Thymus (tissue), 2 donors: ENCODE measurements around the gene PSMD10. TPM values are rescaled to one million over a fixed set of nuclear protein-coding genes. Genes with fewer than 3 reads are reported as not detected.

Source experiments
- polyA plus RNA-seq: library from polyadenylated mRNA; stranded (reverse); fragments of 200-250 nt; gene quantifications from one replicate; pipeline ENCODE4 v1.2.3, GENCODE V29; 2013
- total RNA-seq: library from RNA; stranded (reverse); fragments of 120-200 nt; gene quantifications from one replicate; pipeline ENCODE4 v1.2.4, GENCODE V29; 2013
- donor health status: healthy.

Gene PSMD10
- total and polyA plus RNA-seq, 2 donors, result 55.1 to 58.7 TPM

Other genes starting within 250 kb of the PSMD10 start
- gene TEX13B, start 109.2 kb downstream of the PSMD10 start, total RNA-seq, result not detected
- gene TEX13B, start 109.2 kb downstream of the PSMD10 start, polyA plus RNA-seq, result not detected
- gene VSIG1, start 46.5 kb downstream of the PSMD10 start, total RNA-seq, result 0.99 TPM
- 1.4 TPM for gene VSIG1, start 46.5 kb downstream of the PSMD10 start, polyA plus RNA-seq
- gene ATG4A, start 236 bp upstream of the PSMD10 start, total RNA-seq, result 14.7 TPM
- 18.2 TPM for gene ATG4A, start 236 bp upstream of the PSMD10 start, polyA plus RNA-seq